Spleen (tissue), 11 donors: ENCODE data around the gene SFXN2. TPM values are rescaled to one million over a fixed set of nuclear protein-coding genes. Genes with fewer than 3 reads are reported as not detected.

Experiments
- DNase-seq: peaks from one replicate; pipeline ENCODE4 v3.0.0-alpha.2; 2020
- H3K27ac ChIP-seq, 8 donors: fragments of 200-600 bp; sonication (generic) in 7 of 8; 1 replicate in 4 of 8; 2 replicates in 4 of 8; pipeline versions ENCODE4 v1.5.0 to v1.8.0; 2016 to 2021; ENCODE audit warnings: inconsistent platforms in 4 of 8, mild to moderate bottlenecking in 4 of 8, moderate library complexity in 1 of 8
- H3K27me3 ChIP-seq, 7 donors: fragments of 200-600 bp; sonication (generic) in 6 of 7; replicated peaks in 1 of 7; 1 replicate in 4 of 7; 2 replicates in 3 of 7; pipeline versions ENCODE4 v1.5.0 to v1.8.0; 2016 to 2021; ENCODE audit warnings: inconsistent platforms in 3 of 7, mild to moderate bottlenecking in 1 of 7
- H3K36me3 ChIP-seq, 6 donors: fragments of 200-600 bp; sonication (generic) in 5 of 6; 1 replicate in 4 of 6; 2 replicates in 2 of 6; pipeline versions ENCODE4 v1.5.0 to v1.8.0; 2016 to 2021; ENCODE audit warnings: inconsistent platforms in 2 of 6
- H3K4me1 ChIP-seq, 6 donors: fragments of 200-600 bp; sonication (generic) in 5 of 6; 1 replicate in 3 of 6; 2 replicates in 3 of 6; pipeline versions ENCODE4 v1.5.0 to v1.8.0; 2016 to 2021; ENCODE audit warnings: inconsistent platforms in 3 of 6
- H3K4me3 ChIP-seq, 8 donors: fragments of 200-600 bp; sonication (generic) in 7 of 8; 1 replicate in 4 of 8; 2 replicates in 4 of 8; pipeline versions ENCODE4 v1.5.0 to v1.8.0; 2016 to 2021; ENCODE audit warnings: inconsistent platforms in 4 of 8, mild to moderate bottlenecking in 4 of 8, moderate library complexity in 2 of 8
- H3K9me3 ChIP-seq, 8 donors: fragments of 200-600 bp; sonication (generic) in 7 of 8; 1 replicate in 4 of 8; 2 replicates in 4 of 8; pipeline versions ENCODE4 v1.5.0 to v1.8.0; 2016 to 2021; ENCODE audit warnings: inconsistent platforms in 4 of 8
- CTCF ChIP-seq, 11 experiments: fragments of 200-600 bp in 7 of 11; fragments of 450-650 bp in 4 of 11; sonication (generic) in 4 of 11; IDR thresholded peaks in 8 of 11; conservative IDR thresholded peaks in 3 of 11; 1 replicate in 7 of 11; 2 replicates in 4 of 11; pipeline versions ENCODE4 v1.4.0 to v1.8.0; 2016 to 2021; ENCODE audit warnings: antibody characterized with exemption in 11 of 11, inconsistent platforms in 4 of 11, mild to moderate bottlenecking in 1 of 11
- POLR2A ChIP-seq, 3 donors: fragments of 450-650 bp; IDR thresholded peaks; one replicate each; pipeline ENCODE4 v1.5.1; 2017; ENCODE audit warnings: antibody characterized with exemption in 3 of 3, mild to moderate bottlenecking in 1 of 3
- POLR2AphosphoS5 ChIP-seq, 3 donors: sonication (generic); formaldehyde crosslinking; IDR thresholded peaks; one replicate each; pipeline ENCODE4 v1.5.1; 2017; ENCODE audit warnings: antibody characterized with exemption in 3 of 3
- WGBS, 5 donors: extraction: QIAGEN DNeasy Blood & Tissue Kit in 3 of 5; methylation state at CpG; one replicate each; pipeline versions ENCODE4 v1.1.5 to v1.1.7; 2013 to 2018; 5-methylcytosine and 5-hydroxymethylcytosine counted together
- intact Hi-C: fragments of 100-400 bp; cut with DNase I; formaldehyde crosslinking; loops from one replicate; pipeline ENCODE4 v1.15.0; 2023; ENCODE audit warnings: low total_unique reads
- polyA plus RNA-seq, 3 donors: library from polyadenylated mRNA; stranded (reverse); fragments of 200-250 nt; gene quantifications; one replicate each; pipeline ENCODE4 v1.2.1, GENCODE V29; 2013
- total RNA-seq, 7 donors: library from RNA; depleted of rRNA in 3 of 7; stranded (reverse); fragments of >200 nt in 3 of 7; fragmentation: NEBNext Ultra II Directional in 4 of 7; extraction: Animal tissue kit (Norgen Biotek cat#: 25700) in 4 of 7; gene quantifications; one replicate each; pipeline versions ENCODE4 v1.1.0 to v1.2.1, GENCODE V29; 2016 to 2021
- donor health status: healthy with polysubstance abuse.
- donor health status: DM: no; HTN: no; CAD: no; lungs with moderate emphysema.
- donor health status: DM: no; HTN: no; CAD: no.
- donor health status: Bipolar disorder and iron deficiency.
- donor health status: healthy.
- donor health status: DM: no; HTN: no; CAD: no.
- donor health status: DM: yes; HTN: yes; CAD: no.

SFXN2 gene
- total and polyA plus RNA-seq, 10 donors, result 3.0 to 12.8 (median 9.8) TPM

DNA sequence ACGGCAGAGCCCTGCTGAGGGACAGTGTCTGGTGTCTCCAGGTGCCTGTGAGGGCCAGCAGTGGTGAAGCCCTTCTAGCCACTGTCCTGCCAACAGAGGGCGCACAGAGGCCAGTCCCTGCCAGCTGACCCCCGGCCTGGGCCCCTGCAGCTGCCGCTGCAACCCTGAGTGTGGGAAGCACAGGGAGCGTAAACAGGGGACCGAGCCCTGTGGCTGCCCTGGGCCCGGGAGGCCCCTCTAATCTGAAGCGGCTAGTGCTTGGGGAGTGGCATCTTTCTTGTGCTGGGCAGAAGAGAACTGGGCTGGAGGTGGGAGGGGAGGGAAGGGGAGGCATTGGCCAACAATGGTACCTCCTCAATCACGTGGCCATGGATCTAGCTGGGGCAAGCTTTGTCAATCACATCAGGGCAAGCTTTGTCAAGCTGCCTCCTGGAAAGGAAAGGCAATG lies 35.6 kb upstream of the SFXN2 start:
- no peaks in the 10 kb centered on the region for H3K9me3 ChIP-seq
- intact Hi-C loops, result no loop called here
- 8 to 28% (median 12%) methylated on average over 6 to 9 of the region's 9 CpGs for WGBS, 5 donors
- H3K27me3 ChIP-seq, result no peaks in the 10 kb centered on the region
- H3K27ac ChIP-seq, result peak overlapping the region in 7 of 8 donors; percentile 27 to 89 (median 45)
- TF ChIP-seq POLR2A (IDR thresholded peaks at IDR 0.05), result no peak
- peak; percentile 20 to 77 (median 58) for TF ChIP-seq POLR2AphosphoS5 (IDR thresholded peaks at IDR 0.05)
- peak; percentile 9 to 80 (median 65) for TF ChIP-seq CTCF (IDR thresholded peaks at IDR 0.05 in 8 of 11, conservative IDR thresholded peaks at IDR 0.05 in 3 of 11)
- H3K4me3 ChIP-seq, result peak overlapping the region in 1 of 8 donors; percentile 35
- H3K36me3 ChIP-seq, result peaks cover 0 to 13% (median under 1%) of the 10 kb centered on the region in 6 donors
- peaks cover 26 to 57% (median 47%) of the 10 kb centered on the region in 6 donors for H3K4me1 ChIP-seq
- DNase-seq, result peak; percentile 90

DNA sequence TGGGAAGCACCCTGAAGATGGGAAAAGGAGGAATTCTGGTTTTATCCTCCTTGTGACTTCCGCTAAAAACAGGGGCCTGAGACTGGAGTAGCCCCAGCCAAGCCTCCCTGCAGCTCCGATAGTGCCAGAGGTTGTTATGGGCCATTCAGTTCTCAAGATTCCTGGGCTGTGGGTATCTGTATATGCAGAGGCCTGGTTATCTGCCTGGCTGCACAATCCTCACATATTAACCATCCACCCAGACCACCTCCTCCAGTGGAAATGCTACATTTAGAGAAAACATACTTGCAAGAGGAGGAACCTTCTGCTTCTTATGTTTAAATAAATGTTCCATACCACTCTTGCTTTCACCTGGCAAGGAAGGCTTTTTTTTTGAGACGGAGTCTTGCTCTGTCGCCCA lies 34.8 kb upstream of the SFXN2 start:
- no peaks in the 10 kb centered on the region for H3K9me3 ChIP-seq
- 96 to 100% (median 96%) methylated on average over 4 of the region's 4 CpGs for whole genome bisulfite sequencing, 5 donors
- no peaks in the 10 kb centered on the region for H3K27me3 ChIP-seq
- H3K4me3 ChIP-seq, result no peak overlapping the region
- TF ChIP-seq CTCF (IDR thresholded peaks at IDR 0.05 in 8 of 11, conservative IDR thresholded peaks at IDR 0.05 in 3 of 11) (no peak), POLR2A (IDR thresholded peaks at IDR 0.05) (no peak), POLR2AphosphoS5 (IDR thresholded peaks at IDR 0.05) (no peak)
- DNase-seq, result no peak
- H3K4me1 ChIP-seq, result peaks cover 21 to 49% (median 39%) of the 10 kb centered on the region in 6 donors
- peak overlapping the region in 3 of 8 donors; percentile 44 to 89 (median 45) for H3K27ac ChIP-seq
- peaks cover 0 to 21% (median 2%) of the 10 kb centered on the region in 6 donors for H3K36me3 ChIP-seq
- intact Hi-C loops, result no loop called here

GRCh38 chr10:102681696-102682095 lies 32.7 kb upstream of the SFXN2 start:
- WGBS, 5 donors, result 81 to 86% (median 84%) methylated on average over 5 of the region's 5 CpGs
- no peak for TF ChIP-seq POLR2AphosphoS5 (IDR thresholded peaks at IDR 0.05)
- no peak for TF ChIP-seq POLR2A (IDR thresholded peaks at IDR 0.05)
- TF ChIP-seq CTCF (IDR thresholded peaks at IDR 0.05 in 8 of 11, conservative IDR thresholded peaks at IDR 0.05 in 3 of 11), result no peak

DNA sequence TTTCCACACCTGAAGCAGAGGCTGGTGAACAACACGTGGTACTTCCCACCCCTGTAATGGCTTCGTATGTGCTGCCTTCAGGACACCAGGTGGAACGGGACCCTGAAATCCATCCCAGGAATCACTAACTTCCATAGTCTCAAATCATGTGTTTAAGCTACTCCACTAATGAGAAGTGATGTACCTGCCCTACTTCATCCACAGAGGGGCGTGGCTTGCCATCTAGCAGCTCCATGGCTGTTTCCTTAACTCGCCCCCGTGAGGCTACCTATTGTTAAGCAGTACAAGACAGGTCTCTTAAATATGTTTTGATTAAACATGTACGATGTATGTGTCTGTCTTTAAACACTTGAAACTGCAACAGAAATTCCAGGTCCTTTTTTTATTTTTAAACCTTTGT lies 32.0 kb upstream of the SFXN2 start:
- H3K4me1 ChIP-seq, result peaks cover 0 to 21% (median 13%) of the 10 kb centered on the region in 6 donors
- DNase-seq, result no peak
- 91 to 98% (median 95%) methylated on average over 7 of the region's 7 CpGs for WGBS, 5 donors
- intact Hi-C loops, result no loop called here
- H3K4me3 ChIP-seq, result no peak overlapping the region
- no peaks in the 10 kb centered on the region for H3K9me3 ChIP-seq
- H3K36me3 ChIP-seq, result peaks cover 0 to 32% (median 5%) of the 10 kb centered on the region in 6 donors
- H3K27me3 ChIP-seq, result no peaks in the 10 kb centered on the region
- TF ChIP-seq POLR2A (IDR thresholded peaks at IDR 0.05) (no peak), POLR2AphosphoS5 (IDR thresholded peaks at IDR 0.05) (no peak)
- H3K27ac ChIP-seq, result no peak overlapping the region

More at GRCh38 chr10:102681696-102682095, 32.7 kb upstream of the SFXN2 start:
- Histone ChIP-seq H3K27ac (no peak overlapping the region), H3K4me3 (no peak overlapping the region), H3K4me1 (peaks cover 4 to 28% (median 18%) of the 10 kb centered on the region in 6 donors), H3K9me3 (no peaks in the 10 kb centered on the region), H3K27me3 (no peaks in the 10 kb centered on the region), H3K36me3 (peaks cover 0 to 32% (median 5%) of the 10 kb centered on the region in 6 donors)
- intact Hi-C loops, result no loop called here
- DNase-seq, result no peak
